DMS153 (cell line): ENCODE data around the gene ADGRA3.

ENCODE experiments used
- DNase-seq: peaks from one replicate; lab custom pipeline; 2025; lab: John Stamatoyannopoulos, UW

ADGRA3 gene

DNA sequence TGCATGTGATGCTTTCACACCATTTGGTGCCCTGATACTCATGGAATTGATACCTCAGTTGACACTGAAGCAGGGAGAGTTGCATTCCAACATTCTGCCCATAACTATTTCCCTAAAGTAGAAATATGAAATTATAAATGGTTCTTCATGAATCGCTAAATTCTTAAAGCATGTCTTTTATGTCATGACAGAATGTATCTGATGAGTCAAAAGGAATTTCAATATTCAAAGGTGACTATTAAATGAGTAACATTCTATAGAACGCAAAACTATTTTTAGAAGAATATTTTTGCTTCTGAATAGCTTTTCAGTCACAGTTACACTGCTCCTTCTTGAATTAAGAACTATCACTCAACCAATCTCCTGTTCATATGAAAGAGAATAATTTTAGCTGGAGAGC is 152.8 kb downstream of the ADGRA3 start:
- no peak for DNase-seq

GRCh38 chr4:22356987-22357596 is 158.8 kb downstream of the ADGRA3 start:
- DNase-seq, result no peak

GRCh38 chr4:22348410-22348809 is 167.5 kb downstream of the ADGRA3 start:
- no peak for DNase-seq

- no peak for DNase-seq
Measured at GRCh38 chr4:22345678-22346077, 170.2 kb downstream of the ADGRA3 start.

DNA sequence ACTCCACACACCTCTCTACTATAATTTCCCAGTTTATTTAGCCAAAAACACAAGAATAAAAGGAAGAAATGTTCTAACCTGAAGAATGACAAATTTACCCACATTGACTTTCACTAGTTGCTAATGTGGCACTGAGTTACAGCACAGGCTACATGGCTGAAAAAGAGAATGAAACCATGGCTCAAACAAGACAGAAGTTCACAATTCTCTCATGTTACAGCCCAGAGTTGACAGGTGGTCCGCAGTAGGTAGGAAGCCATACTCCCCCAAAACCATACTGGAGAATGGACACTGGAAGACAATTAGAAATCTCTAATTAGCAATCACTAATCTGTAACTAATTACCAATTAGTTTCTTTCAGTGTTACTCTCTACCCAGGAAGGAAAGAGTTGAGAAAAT is 170.8 kb downstream of the ADGRA3 start:
- no peak for DNase-seq

DNA sequence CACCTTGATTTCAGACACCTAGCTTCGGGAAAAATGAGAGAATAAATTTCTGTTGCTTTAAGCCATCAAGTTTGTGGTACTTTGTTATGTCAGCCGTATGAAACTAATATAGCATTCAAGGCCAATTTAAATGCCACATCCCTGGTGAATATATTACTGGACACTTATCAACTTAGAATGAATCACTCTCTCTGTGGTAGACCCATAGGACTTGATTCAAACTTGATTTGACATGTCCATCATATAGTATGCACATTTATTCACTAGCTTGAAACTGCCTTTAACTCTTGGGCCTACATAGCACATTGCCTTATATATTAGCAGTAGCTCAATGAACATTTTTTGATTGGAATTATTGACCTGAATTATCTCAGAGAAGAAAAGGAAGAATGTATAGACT is 172.3 kb downstream of the ADGRA3 start:
- DNase-seq, result no peak

DNA sequence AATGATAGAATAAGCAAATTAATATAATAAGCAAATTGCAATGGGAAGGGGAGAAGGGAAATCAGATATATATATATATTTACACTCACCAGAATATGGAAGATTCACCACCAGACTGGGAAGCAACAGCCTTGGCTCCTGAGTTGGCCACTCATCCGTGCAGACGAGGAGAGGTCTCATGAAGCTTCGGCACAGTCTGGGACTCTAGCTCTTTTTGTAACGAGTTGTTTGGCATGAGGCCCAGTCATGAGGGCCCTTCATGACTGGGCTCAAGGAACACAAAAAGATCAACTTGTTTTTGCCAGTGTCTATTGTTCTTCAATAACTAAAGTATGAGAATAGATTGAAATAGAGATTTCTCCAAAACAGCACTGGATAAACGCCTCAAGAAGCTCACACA is 176.4 kb downstream of the ADGRA3 start:
- DNase-seq, result no peak

DNA sequence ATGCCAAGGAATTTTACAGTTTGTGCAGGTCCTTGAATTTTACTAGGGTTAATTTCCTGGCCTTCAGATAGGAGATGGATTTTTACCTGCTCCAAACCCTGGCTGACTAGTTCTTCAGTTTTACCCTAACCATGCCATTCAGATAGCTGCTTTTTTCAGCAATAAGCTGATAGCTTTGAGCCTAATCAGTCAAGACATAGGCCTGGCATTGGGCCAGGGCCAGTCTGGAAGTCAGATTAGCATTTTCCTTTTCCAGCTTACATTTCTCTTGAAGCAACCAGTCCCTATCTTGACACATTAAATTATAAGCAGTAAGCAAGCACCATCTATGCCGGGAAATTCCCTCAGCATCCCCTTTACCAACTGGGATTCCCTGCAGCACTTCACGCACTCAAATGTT is 177.1 kb downstream of the ADGRA3 start:
- no peak for DNase-seq
